ENCODE data around the gene LRP11. TPM values are rescaled to one million over a fixed set of nuclear protein-coding genes. Genes with fewer than 3 reads are reported as not detected.

LRP11 gene
- total RNA-seq, 1 experiment from 2014 or later: 143 TPM

DNA sequence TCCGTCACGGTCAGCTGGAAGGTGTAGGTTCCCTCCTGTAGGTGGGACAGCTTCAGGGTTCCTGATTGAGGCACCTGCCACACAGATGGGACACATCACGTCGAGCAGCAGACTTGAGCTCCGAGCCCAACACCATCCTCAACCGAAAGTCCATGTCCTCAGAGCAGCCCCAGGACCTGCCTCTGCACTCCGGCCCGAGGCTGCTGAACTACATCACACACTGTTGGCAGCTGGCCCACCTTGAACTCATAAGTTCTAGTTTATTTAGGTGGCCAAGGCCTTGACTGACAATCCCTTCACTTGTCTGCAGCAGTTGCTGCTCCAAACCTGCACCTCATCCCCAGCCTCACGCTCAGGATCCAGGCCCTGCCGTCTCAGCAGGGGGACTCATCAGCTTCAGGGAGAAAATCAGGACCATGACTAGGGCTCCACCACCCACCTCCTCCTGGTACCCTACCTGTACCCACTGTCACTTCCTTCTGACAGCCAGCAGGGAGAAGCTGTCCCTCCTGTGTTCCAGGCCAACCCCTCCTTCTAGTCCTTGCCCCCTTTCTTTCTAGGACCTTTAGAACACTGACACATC is 21.0 kb downstream of the LRP11 start:
- H3K4me3 ChIP-seq: no peak overlapping the region
- H3K27ac ChIP-seq: no peak overlapping the region
- H3K36me3 ChIP-seq: peaks cover 48% of the 10 kb centered on the region
- H3K9me3 ChIP-seq (replicated peaks): no peaks in the 10 kb centered on the region
- DNase-seq (ENCODE audit: low read depth in 1 of 2, low spot score in 2 of 2): no peak
- peaks cover 53% of the 10 kb centered on the region for H3K4me1 ChIP-seq (replicated peaks)
- H3K27me3 ChIP-seq (replicated peaks): no peaks in the 10 kb centered on the region

DNA sequence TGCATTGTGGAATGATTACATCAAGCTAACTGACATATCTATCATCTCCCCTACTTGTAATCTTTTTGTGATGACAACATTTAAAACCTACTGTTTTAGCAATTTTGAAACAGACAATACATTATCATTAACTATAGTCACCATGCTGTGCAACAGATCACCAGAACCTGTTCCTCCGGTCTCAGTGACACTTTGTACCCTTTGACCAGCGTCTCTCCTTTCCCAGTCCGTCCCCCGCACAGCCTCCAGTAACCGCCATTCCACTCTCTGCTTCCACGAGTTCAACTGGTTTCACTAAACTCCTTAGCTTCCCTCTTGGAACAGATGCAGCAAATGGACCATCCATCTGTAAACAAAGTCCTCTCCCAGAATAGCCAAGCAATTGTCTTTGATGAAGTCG is 21.8 kb downstream of the LRP11 start:
- Histone ChIP-seq H3K36me3 (peaks cover 53% of the 10 kb centered on the region), H3K4me1 (replicated peaks) (peaks cover 45% of the 10 kb centered on the region), H3K4me3 (no peak overlapping the region), H3K9me3 (replicated peaks) (no peaks in the 10 kb centered on the region), H3K27me3 (replicated peaks) (no peaks in the 10 kb centered on the region), H3K27ac (no peak overlapping the region)
- DNase-seq (ENCODE audit: low read depth in 1 of 2, low spot score in 2 of 2): no peak

DNA sequence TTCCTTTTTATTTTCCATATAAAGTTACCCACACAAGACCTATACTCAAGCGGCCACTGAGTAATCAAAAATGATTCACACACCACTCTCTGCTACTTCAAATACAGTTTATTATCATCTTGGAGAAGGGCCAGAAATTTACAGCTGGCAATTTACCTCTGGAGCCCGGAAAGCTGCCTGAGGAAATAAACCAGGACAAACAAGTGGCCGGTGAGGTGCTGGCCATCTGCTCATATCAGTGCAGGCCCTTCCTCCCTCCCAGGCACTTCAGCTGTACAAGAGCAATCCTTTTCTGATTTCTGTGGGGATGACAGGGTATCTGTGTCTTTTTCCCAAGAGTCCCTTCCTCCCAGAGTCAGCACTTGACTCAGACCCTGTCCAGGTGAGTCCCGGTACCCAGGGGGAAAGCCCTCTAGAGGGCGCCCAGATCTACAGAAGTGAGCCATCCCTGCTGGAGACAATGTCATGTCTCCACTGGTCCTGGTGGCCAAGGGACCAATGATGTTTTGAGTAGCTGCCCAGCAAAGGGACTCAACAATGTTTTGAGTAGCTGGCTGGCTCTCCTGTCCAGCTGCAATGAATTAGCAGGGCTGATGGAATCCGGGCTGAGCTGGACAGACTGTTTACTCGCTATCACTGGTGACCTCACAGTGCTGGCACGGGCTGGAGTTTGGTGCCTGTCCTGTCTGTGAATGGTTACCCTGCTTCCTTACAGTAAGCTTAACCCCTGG is 23.6 kb downstream of the LRP11 start:
- Histone ChIP-seq H3K27ac (0 out of 2 replicates have a peak overlapping the region, but pooled peaks have one; percentile 9), H3K9me3 (replicated peaks) (no peaks in the 10 kb centered on the region), H3K27me3 (replicated peaks) (no peaks in the 10 kb centered on the region), H3K4me3 (no peak overlapping the region), H3K36me3 (peaks cover 55% of the 10 kb centered on the region), H3K4me1 (replicated peaks) (peaks cover 29% of the 10 kb centered on the region)
- DNase-seq (ENCODE audit: low read depth in 1 of 2, low spot score in 2 of 2): peak; percentile 84 to 93

DNA sequence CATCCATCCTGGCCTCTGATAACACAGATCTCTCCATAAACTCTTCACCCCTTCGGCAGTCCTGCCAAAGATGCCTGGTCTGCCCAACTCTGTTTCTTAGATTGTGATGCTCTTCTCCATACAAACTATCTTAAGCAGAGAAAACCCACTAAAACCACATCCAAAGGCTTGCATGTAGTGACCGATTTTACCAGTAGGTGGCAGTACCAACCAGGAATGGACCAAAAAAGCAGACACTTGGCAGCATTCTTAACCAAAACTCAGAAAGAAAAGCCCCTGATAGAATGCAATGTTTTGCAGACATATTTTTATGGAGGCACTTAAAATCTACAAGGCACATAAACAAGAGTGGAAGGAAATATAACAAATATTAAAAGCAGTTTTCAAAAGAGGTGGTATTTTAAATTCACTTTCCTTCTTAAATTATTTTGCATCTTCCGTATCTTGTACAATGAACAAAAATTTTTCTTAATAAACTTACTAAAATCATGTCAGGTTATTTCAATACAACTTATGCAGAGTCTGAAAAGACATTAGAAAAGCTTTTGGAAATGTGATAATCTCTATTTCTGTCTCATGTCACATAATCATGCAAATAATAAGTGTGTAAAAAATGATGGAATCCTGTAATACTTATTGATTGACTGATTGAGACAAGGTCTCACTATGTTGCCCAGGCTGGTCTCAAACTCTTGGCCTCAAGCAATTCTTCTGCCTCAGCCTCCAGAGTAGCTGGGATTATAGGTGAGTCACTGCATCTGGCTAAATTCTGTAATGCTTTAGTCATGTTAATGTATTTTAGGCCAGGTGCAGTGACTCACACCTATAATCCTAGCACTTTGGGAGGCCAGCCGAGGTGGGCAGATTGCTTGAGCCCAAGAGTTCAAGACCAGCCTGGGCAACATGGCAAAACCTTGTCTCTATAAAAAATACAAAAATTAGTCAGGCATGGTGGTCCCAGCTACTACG is 29.4 kb downstream of the LRP11 start:
- Histone ChIP-seq H3K27me3 (replicated peaks) (no peaks in the 10 kb centered on the region), H3K9me3 (replicated peaks) (no peaks in the 10 kb centered on the region), H3K27ac (no peak overlapping the region)

DNA sequence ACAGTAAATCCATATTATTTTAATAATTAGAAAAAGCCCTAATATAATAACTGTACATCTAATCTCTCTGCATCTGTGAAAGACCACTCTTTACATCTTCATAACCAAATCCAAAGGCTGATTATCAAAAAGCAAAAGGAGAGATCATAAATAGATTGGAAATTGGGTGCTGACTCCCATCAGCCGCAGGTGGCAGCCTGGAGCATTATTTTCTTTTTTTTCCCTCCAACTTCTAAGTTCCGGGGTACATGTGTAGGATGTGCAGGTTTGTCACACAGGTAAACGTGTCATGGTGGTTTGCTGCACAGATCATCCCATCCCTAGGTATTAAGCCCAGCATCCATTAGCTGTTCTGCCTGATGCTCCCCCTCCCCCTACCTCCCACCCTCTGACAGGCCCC is 30.5 kb downstream of the LRP11 start:
- H3K9me3 ChIP-seq (replicated peaks): no peaks in the 10 kb centered on the region
- H3K36me3 ChIP-seq: peaks cover 59% of the 10 kb centered on the region
- H3K27me3 ChIP-seq (replicated peaks): no peaks in the 10 kb centered on the region
- H3K27ac ChIP-seq: no peak overlapping the region
- peaks cover 34% of the 10 kb centered on the region for H3K4me1 ChIP-seq (replicated peaks)
- no peak overlapping the region for H3K4me3 ChIP-seq
- DNase-seq (ENCODE audit: low read depth in 1 of 2, low spot score in 2 of 2): no peak

More for the DNA sequence above, 29.4 kb downstream of the LRP11 start:
- H3K4me3 ChIP-seq: no peak overlapping the region
- H3K4me1 ChIP-seq (replicated peaks): peaks cover 34% of the 10 kb centered on the region
- DNase-seq (ENCODE audit: low read depth in 1 of 2, low spot score in 2 of 2): peak; percentile 64 to 84
- H3K36me3 ChIP-seq: peaks cover 56% of the 10 kb centered on the region

DNA sequence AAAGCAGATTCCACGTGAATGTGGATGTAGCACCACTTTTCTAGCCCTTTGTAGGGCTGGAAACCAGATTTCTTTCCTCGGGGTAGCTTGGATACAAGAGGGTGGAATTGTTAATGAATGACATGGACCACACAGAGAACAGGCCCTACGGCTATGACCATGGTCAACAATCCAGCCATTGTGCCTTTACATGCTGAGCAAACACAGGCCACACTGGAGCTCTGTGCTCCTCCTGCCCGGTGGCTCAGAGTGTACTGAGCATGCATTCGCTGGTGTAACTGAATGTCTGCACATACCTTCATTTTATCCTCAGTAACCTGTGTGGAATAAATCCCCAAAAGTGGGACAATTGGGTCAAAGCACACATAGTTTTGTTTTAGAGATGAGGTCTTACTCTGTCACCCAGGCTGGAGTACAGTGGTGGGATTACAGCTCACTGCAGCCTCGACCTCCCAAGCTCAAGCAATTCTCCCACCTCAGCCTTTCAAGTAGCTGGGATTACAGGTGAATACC is 32.8 kb downstream of the LRP11 start:
- Histone ChIP-seq H3K4me1 (replicated peaks) (peaks cover 34% of the 10 kb centered on the region), H3K4me3 (peak overlapping the region; percentile 22), H3K27me3 (replicated peaks) (no peaks in the 10 kb centered on the region), H3K9me3 (replicated peaks) (no peaks in the 10 kb centered on the region), H3K27ac (peak overlapping the region; percentile 88), H3K36me3 (peaks cover 54% of the 10 kb centered on the region)
- DNase-seq (ENCODE audit: low read depth in 1 of 2, low spot score in 2 of 2): peak; percentile 72 to 77

DNA sequence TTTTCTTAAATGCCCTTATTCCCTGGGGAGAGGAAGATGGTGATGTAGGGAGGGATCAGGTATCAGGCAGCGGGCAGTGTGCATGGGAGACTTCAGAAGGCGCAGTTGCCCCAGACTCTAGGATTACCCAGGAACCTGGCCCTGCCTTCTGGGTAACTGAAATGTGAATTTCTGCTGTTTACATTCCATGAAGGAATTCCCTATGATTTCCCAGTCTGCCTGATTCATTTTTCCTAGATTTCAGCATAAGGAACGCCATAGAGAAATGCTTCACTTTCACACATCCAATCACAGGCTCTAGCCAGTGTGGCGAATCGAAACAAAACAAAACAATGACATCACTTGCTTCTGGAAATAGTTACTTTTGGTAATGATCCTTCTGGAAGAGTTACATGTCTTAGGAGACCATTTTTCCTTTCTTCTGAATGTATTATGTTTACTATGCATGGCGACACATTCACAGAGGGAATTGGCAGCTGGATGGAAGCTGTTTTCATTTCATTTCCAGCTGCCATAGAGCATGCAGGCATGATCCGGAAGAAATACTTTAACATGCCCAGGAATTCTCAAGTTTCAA is 33.3 kb downstream of the LRP11 start:
- H3K9me3 ChIP-seq (replicated peaks): no peaks in the 10 kb centered on the region
- peaks cover 34% of the 10 kb centered on the region for H3K4me1 ChIP-seq (replicated peaks)
- H3K4me3 ChIP-seq: peak overlapping the region; percentile 22
- H3K36me3 ChIP-seq: peaks cover 57% of the 10 kb centered on the region
- H3K27me3 ChIP-seq (replicated peaks): no peaks in the 10 kb centered on the region
- H3K27ac ChIP-seq: peak overlapping the region; percentile 88
- DNase-seq (ENCODE audit: low read depth in 1 of 2, low spot score in 2 of 2): peak in 1 of 2 experiments; percentile 73

DNA sequence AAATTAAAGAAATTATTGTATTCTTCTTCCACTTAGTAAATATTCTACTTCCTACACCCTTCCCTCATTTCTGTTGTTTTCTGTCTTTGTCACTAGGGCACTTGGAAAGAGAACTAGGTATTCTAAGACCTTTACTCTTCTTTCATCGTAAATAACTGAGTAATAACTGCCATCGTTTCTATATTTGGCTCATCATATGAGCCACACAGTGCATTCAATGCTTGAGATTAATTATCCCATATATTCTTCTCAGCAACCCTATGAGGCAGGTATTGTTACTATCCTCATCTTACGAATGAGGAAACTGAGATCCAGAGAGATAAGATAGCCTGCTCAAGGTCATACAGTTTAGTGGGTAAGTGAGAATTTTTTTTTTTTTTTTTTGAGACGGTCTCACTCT is 38.9 kb downstream of the LRP11 start:
- no peaks in the 10 kb centered on the region for H3K27me3 ChIP-seq (replicated peaks)
- DNase-seq (ENCODE audit: low read depth in 1 of 2, low spot score in 2 of 2): no peak
- H3K4me3 ChIP-seq: no peak overlapping the region
- H3K9me3 ChIP-seq (replicated peaks): no peaks in the 10 kb centered on the region
- H3K36me3 ChIP-seq: peaks cover 49% of the 10 kb centered on the region
- H3K4me1 ChIP-seq (replicated peaks): peaks cover 3% of the 10 kb centered on the region
- no peak overlapping the region for H3K27ac ChIP-seq

DNA sequence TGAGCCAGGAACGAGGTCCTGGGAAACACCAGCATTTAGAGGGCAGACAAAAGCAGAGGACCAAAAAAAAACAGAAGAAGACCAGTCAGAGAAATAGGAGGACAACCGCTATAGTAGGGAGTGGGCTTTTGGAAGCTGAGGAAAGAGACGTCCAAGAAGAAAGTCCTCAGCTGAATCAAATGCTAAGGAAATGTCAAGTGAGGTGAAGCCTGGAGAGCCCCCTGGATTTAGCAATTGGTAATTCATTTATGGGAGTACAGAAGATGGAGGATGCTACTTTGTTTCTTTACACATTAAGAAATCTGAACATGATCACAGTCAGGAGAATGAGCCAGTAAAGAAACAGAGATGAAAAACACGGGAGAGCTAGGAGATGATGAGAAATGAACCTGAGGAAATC is 41.1 kb downstream of the LRP11 start:
- H3K27ac ChIP-seq: no peak overlapping the region
- H3K4me3 ChIP-seq: no peak overlapping the region
- H3K27me3 ChIP-seq (replicated peaks): no peaks in the 10 kb centered on the region
- H3K9me3 ChIP-seq (replicated peaks): no peaks in the 10 kb centered on the region
- DNase-seq (ENCODE audit: low read depth in 1 of 2, low spot score in 2 of 2): no peak
- peaks cover 47% of the 10 kb centered on the region for H3K36me3 ChIP-seq
- no peaks in the 10 kb centered on the region for H3K4me1 ChIP-seq (replicated peaks)

DNA sequence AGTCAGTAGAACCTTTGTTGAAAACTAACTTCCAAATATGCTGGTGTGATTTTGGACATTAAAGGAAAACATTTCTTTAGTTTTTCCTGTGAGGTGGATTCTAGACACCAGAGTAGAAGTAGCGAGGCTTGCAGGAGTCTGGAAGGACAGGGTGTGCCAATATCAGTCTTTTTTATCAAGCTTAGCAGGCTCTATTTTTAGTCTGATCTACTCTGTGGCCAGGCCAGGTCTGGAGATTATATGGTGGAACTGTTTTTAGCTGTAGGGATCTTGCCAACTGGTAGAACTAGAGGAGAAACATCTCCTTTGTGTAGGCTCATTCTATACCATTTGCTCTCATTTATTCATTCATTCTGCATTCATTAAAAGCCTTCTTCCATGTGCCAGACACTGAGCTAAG is 42.7 kb downstream of the LRP11 start:
- Histone ChIP-seq H3K27me3 (replicated peaks) (no peaks in the 10 kb centered on the region), H3K4me3 (no peak overlapping the region), H3K9me3 (replicated peaks) (no peaks in the 10 kb centered on the region), H3K36me3 (peaks cover 42% of the 10 kb centered on the region), H3K4me1 (replicated peaks) (no peaks in the 10 kb centered on the region), H3K27ac (no peak overlapping the region)
- DNase-seq (ENCODE audit: low read depth in 1 of 2, low spot score in 2 of 2): no peak

DNA sequence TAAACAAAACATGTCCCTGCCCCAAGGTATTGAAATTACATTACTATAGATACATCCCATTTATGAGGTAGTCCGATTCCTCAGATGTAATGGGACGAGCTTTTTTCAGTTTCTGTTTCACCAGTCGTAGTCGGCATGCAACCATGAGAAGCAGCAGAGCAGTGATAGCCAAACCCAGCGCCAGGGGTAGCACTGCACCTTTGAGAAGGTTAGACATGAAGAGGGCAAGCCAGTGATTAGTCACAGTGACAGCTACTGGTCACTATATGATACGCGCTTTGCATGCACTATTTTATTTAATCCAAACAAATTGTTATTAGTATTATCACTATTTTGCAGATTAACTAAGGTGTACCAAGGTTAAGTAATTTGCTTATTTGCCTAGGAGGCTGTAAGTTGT is 43.7 kb downstream of the LRP11 start:
- Histone ChIP-seq H3K9me3 (replicated peaks) (no peaks in the 10 kb centered on the region), H3K4me3 (no peak overlapping the region), H3K27me3 (replicated peaks) (no peaks in the 10 kb centered on the region), H3K27ac (no peak overlapping the region), H3K4me1 (replicated peaks) (no peaks in the 10 kb centered on the region), H3K36me3 (peaks cover 35% of the 10 kb centered on the region)
- no peak for DNase-seq (ENCODE audit: low read depth in 1 of 2, low spot score in 2 of 2)

DNA sequence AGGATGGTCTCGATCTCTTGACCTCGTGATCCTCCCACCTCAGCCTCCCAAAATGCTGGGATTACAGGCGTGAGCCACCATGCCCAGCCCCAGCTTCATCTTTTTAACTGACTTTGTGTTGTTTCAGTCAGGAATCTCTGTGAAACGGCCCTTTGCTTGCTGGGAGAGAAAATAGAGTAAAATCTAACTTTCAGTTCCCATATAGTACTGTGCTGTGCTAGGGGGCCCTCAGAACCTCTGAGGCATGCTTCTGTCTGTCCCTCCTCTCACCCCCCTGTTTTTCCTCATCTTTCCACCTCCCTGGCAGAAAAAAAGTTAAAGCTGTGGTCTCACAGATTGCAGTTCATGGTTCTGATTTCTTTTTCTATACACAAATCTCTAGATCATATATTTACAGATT is 48.4 kb downstream of the LRP11 start:
- no peak for DNase-seq (ENCODE audit: low read depth in 1 of 2, low spot score in 2 of 2)
- no peaks in the 10 kb centered on the region for H3K4me1 ChIP-seq (replicated peaks)
- peaks cover 14% of the 10 kb centered on the region for H3K36me3 ChIP-seq
- no peaks in the 10 kb centered on the region for H3K9me3 ChIP-seq (replicated peaks)
- H3K27me3 ChIP-seq (replicated peaks): no peaks in the 10 kb centered on the region
- H3K27ac ChIP-seq: no peak overlapping the region
- no peak overlapping the region for H3K4me3 ChIP-seq

DNA sequence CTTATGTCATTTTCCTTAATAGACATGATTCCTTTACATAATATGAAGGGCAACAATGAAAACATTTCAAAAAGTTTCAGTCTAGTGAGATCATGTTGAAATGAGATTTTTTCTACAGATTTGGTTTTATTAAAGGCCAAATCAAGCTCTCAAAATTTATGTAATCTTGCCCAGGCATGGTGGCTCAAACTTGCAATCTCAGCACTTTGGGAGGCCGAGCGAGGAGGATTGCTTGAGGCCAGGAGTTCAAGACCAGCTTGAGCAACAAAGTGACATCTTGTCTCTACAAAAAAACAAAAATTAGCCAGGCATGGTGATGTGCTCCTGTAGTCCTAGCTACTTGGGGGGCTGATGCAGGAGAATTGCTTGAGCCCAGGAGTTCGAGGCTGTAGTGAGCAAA is 50.8 kb downstream of the LRP11 start:
- Histone ChIP-seq H3K4me1 (replicated peaks) (no peaks in the 10 kb centered on the region), H3K27ac (no peak overlapping the region), H3K27me3 (replicated peaks) (no peaks in the 10 kb centered on the region), H3K4me3 (no peak overlapping the region), H3K9me3 (replicated peaks) (no peaks in the 10 kb centered on the region), H3K36me3 (peaks cover 14% of the 10 kb centered on the region)
- DNase-seq (ENCODE audit: low read depth in 1 of 2, low spot score in 2 of 2): no peak

Measured in SJSA1 (cell line).